CD14-positive monocyte (primary cell): ENCODE data around the gene TDRKH. TPM values are rescaled to one million over a fixed set of nuclear protein-coding genes. Genes with fewer than 3 reads are reported as not detected.
"Not testable (repeated sequence)": the region's sequence is repeated elsewhere in the genome, so short reads cannot be mapped to it uniquely, and the experiment has no call there.

ENCODE experiments used
- DNase-seq, 3 donors: peaks; one replicate each; pipeline ENCODE4 v3.0.0-alpha.2; 2011 to 2022
- H2AFZ ChIP-seq: 2 replicates; pipeline ENCODE4 v1.6.0; 2012; ENCODE audit warnings: mild to moderate bottlenecking, low read depth, low read length, inconsistent platforms; ENCODE audit not compliant: insufficient read depth, poor library complexity, severe bottlenecking
- H3K27ac ChIP-seq, 2 donors: 1 replicate in 1 of 2; 2 replicates in 1 of 2; pipeline ENCODE4 v1.5.1; 2012 to 2013; ENCODE audit warnings: low read length in 2 of 2, control low read depth in 1 of 2, inconsistent platforms in 1 of 2, low read depth in 1 of 2, mild to moderate bottlenecking in 1 of 2
- H3K27me3 ChIP-seq, 2 donors: one replicate each; pipeline versions ENCODE4 v1.6.0 to v1.6.1; 2011 to 2013; ENCODE audit warnings: low read length in 2 of 2; ENCODE audit not compliant: control insufficient read depth in 2 of 2, insufficient read depth in 2 of 2
- H3K36me3 ChIP-seq, 2 donors: replicated peaks in 1 of 2; 1 replicate in 1 of 2; 2 replicates in 1 of 2; pipeline versions ENCODE4 v1.5.1 to v1.6.1; 2012 to 2013; ENCODE audit warnings: low read length in 2 of 2, control low read depth in 1 of 2, inconsistent platforms in 1 of 2, mild to moderate bottlenecking in 1 of 2; ENCODE audit not compliant: insufficient read depth in 2 of 2, control insufficient read depth in 1 of 2
- H3K4me1 ChIP-seq, 2 donors: 1 replicate in 1 of 2; 2 replicates in 1 of 2; pipeline versions ENCODE4 v1.5.1 to v1.6.1; 2012 to 2013; ENCODE audit warnings: low read length in 2 of 2, control low read depth in 1 of 2, inconsistent platforms in 1 of 2, mild to moderate bottlenecking in 1 of 2, moderate library complexity in 1 of 2; ENCODE audit not compliant: insufficient read depth in 2 of 2, control insufficient read depth in 1 of 2
- H3K4me2 ChIP-seq: replicated peaks from 2 replicates; pipeline ENCODE3; 2012; ENCODE audit warnings: low read length, moderate library complexity, mild to moderate bottlenecking; ENCODE audit not compliant: poor library complexity, severe bottlenecking; ENCODE audit errors: extremely low read depth
- H3K4me3 ChIP-seq, 3 experiments: fragments of 200-600 bp in 1 of 3; sonication (generic) in 1 of 3; replicated peaks in 1 of 3; 1 replicate in 2 of 3; 2 replicates in 1 of 3; pipeline ENCODE4 v1.5.1; 2011 to 2013; ENCODE audit warnings: low read length in 3 of 3, mild to moderate bottlenecking in 3 of 3, control low read depth in 2 of 3, low read depth in 2 of 3, inconsistent platforms in 1 of 3, moderate library complexity in 1 of 3
- H3K79me2 ChIP-seq: 2 replicates; pipeline ENCODE4 v1.6.0; 2012; ENCODE audit warnings: mild to moderate bottlenecking, control low read depth, inconsistent platforms, low read length, moderate library complexity; ENCODE audit not compliant: insufficient read depth
- H3K9ac ChIP-seq: 2 replicates; pipeline ENCODE4 v1.6.0; 2017; ENCODE audit warnings: low read length, mild to moderate bottlenecking; ENCODE audit not compliant: insufficient read depth, poor library complexity, severe bottlenecking
- H3K9me3 ChIP-seq, 2 donors: replicated peaks in 1 of 2; 1 replicate in 1 of 2; 2 replicates in 1 of 2; pipeline versions ENCODE4 v1.5.1 to v1.6.1; 2012 to 2013; ENCODE audit warnings: low read length in 2 of 2, control low read depth in 1 of 2; ENCODE audit not compliant: control insufficient read depth in 1 of 2, insufficient read depth in 1 of 2
- H4K20me1 ChIP-seq: 2 replicates; pipeline ENCODE4 v1.6.0; 2012; ENCODE audit warnings: mild to moderate bottlenecking, low read length, control low read depth, moderate library complexity; ENCODE audit not compliant: insufficient read depth
- H3K27ac Mint-ChIP-seq, 7 donors: one replicate each; pipeline ENCODE4 v1.8.0; 2020; ENCODE audit warnings: mild to moderate bottlenecking in 7 of 7, mixed read lengths in 7 of 7, moderate library complexity in 6 of 7, inconsistent platforms in 2 of 7
- H3K27me3 Mint-ChIP-seq, 3 donors: one replicate each; pipeline ENCODE4 v1.8.0; 2021 to 2022; ENCODE audit warnings: low read depth in 3 of 3, mild to moderate bottlenecking in 3 of 3, mixed read lengths in 3 of 3, moderate library complexity in 3 of 3, inconsistent platforms in 1 of 3
- H3K36me3 Mint-ChIP-seq, 2 donors: one replicate each; pipeline ENCODE4 v1.8.0; 2020; ENCODE audit warnings: mixed read lengths in 2 of 2, inconsistent platforms in 1 of 2, mild to moderate bottlenecking in 1 of 2
- H3K4me1 Mint-ChIP-seq: one replicate; pipeline ENCODE4 v1.8.0; 2020; ENCODE audit warnings: mild to moderate bottlenecking, mixed read lengths
- H3K4me3 Mint-ChIP-seq, 2 donors: one replicate each; pipeline ENCODE4 v1.8.0; 2020; ENCODE audit warnings: mild to moderate bottlenecking in 2 of 2, mixed read lengths in 2 of 2, moderate library complexity in 1 of 2
- H3K9me3 Mint-ChIP-seq, 7 donors: one replicate each; pipeline ENCODE4 v1.8.0; 2020 to 2022; ENCODE audit warnings: mixed read lengths in 7 of 7, mild to moderate bottlenecking in 6 of 7, moderate library complexity in 6 of 7, inconsistent platforms in 2 of 7
- CTCF ChIP-seq: fragments of 200-600 bp; IDR thresholded peaks from one replicate; pipeline ENCODE4 v1.8.0; 2022; ENCODE audit warnings: antibody characterized with exemption, mild to moderate bottlenecking
- WGBS: methylation state at CpG from one replicate; pipeline ENCODE4 v1.1.5; 2013; ENCODE audit warnings: missing lambda C conversion rate; ENCODE audit not compliant: insufficient coverage; 5-methylcytosine and 5-hydroxymethylcytosine counted together
- intact Hi-C, 2 donors: fragments of 100-400 bp; cut with micrococcal nuclease; formaldehyde crosslinking; loops; one replicate each; pipeline versions ENCODE4 v1.15.0 to v1.15.1; 2023
- polyA plus RNA-seq, 3 donors: library from polyadenylated mRNA; depleted of rRNA in 1 of 3; unstranded in 2 of 3; stranded (reverse) in 1 of 3; fragments of 300-500 nt in 2 of 3; fragments of >200 nt in 1 of 3; fragmentation: Illumina TruSeq in 2 of 3; gene quantifications; 1 replicate in 2 of 3; 2 replicates in 1 of 3; pipeline ENCODE4 v1.2.3, GENCODE V29; 2012 to 2021

Gene TDRKH
- polyA plus RNA-seq, 3 donors = 0.72 to 1.6 (median 1.1) TPM

GRCh38 chr1:151782741-151783140 lies 7.6 kb downstream of the TDRKH start:
- intact Hi-C loops = no loop called here
- Histone ChIP-seq H3K4me3 (no peak overlapping the region), H3K9ac (no peak overlapping the region), H3K9me3 (no peaks in the 10 kb centered on the region), H3K4me2 (no peak overlapping the region), H3K4me1 (peaks cover 10 to 12% of the 10 kb centered on the region in 2 donors), H3K79me2 (no peaks in the 10 kb centered on the region), H2AFZ (no peak overlapping the region), H3K27ac (no peak overlapping the region), H4K20me1 (no peaks in the 10 kb centered on the region), H3K36me3 (peaks cover 0 to 4% of the 10 kb centered on the region in 2 donors), H3K27me3 (peaks cover 0 to 3% of the 10 kb centered on the region in 2 donors)
- Mint-ChIP-seq H3K9me3 (peaks cover 0 to 1% (median 0%) of the 10 kb centered on the region in 7 donors), H3K27ac (peak overlapping the region in 1 of 7 donors; percentile 46), H3K4me3 (no peak overlapping the region), H3K4me1 (peaks cover 3% of the 10 kb centered on the region), H3K27me3 (peaks cover 0 to 4% (median 2%) of the 10 kb centered on the region in 3 donors), H3K36me3 (peaks cover 11% of the 10 kb centered on the region in 2 donors)
- no peak for TF ChIP-seq CTCF
- WGBS = 100% methylated on average over 1 of the region's 3 CpGs
- no peak for DNase-seq

- H3K4me3 ChIP-seq, H4K20me1 ChIP-seq, H3K27me3 ChIP-seq, DNase-seq, H3K27me3 Mint-ChIP-seq, H3K27ac ChIP-seq, H3K9ac ChIP-seq, H3K36me3 ChIP-seq, H3K4me2 ChIP-seq, H3K79me2 ChIP-seq, H3K4me3 Mint-ChIP-seq, H3K9me3 ChIP-seq, H3K4me1 Mint-ChIP-seq, H2AFZ ChIP-seq, H3K9me3 Mint-ChIP-seq, intact Hi-C loops: not testable (repeated sequence)
- H3K4me1 ChIP-seq = peaks cover 10 to 12% of the 10 kb centered on the region in 2 donors
- Mint-ChIP-seq H3K27ac (peak overlapping the region in 1 of 7 donors; percentile 26), H3K36me3 (peaks cover 11 to 12% of the 10 kb centered on the region in 2 donors)
- WGBS = 100% methylated on average over 2 of the region's 5 CpGs
These were observed 8.3 kb downstream of the TDRKH start for GRCh38 chr1:151782026-151782425.

- H3K9ac ChIP-seq, H3K79me2 ChIP-seq, H2AFZ ChIP-seq, H3K4me3 ChIP-seq, H3K4me1 Mint-ChIP-seq, H3K4me2 ChIP-seq, intact Hi-C loops, H4K20me1 ChIP-seq, H3K36me3 ChIP-seq, H3K9me3 Mint-ChIP-seq, H3K4me3 Mint-ChIP-seq, H3K27me3 ChIP-seq, H3K27me3 Mint-ChIP-seq, H3K27ac ChIP-seq, H3K9me3 ChIP-seq: not testable (repeated sequence)
- WGBS = 74% methylated on average over 3 of the region's 5 CpGs
- peak overlapping the region in 2 of 7 donors; percentile 11 to 80 for H3K27ac Mint-ChIP-seq
- peaks cover 15 to 16% of the 10 kb centered on the region in 2 donors for H3K36me3 Mint-ChIP-seq
- DNase-seq = peak; percentile 18 to 38 (median 27)
- peaks cover 10 to 12% of the 10 kb centered on the region in 2 donors for H3K4me1 ChIP-seq
These were observed 9.6 kb downstream of the TDRKH start for GRCh38 chr1:151780736-151781135.
